HG03354 (cell line): ENCODE measurements around the gene B4GALT2.

ENCODE experiments used
- ATAC-seq: cut with Tn5 transposase; IDR thresholded peaks from one replicate; pipeline ENCODE4 v1.9.1; 2021; ENCODE audit warnings: mild to moderate bottlenecking; ENCODE audit not compliant: unreplicated experiment, poor library complexity, severe bottlenecking

B4GALT2 gene

GRCh38 chr1:43965316-43965715, 13.7 kb upstream of the B4GALT2 start:
- no peak for ATAC-seq

GRCh38 chr1:43968348-43968948, 10.6 kb upstream of the B4GALT2 start:
- no peak for ATAC-seq

- no peak for ATAC-seq
Observed at GRCh38 chr1:43969416-43969745, 9.6 kb upstream of the B4GALT2 start.

DNA sequence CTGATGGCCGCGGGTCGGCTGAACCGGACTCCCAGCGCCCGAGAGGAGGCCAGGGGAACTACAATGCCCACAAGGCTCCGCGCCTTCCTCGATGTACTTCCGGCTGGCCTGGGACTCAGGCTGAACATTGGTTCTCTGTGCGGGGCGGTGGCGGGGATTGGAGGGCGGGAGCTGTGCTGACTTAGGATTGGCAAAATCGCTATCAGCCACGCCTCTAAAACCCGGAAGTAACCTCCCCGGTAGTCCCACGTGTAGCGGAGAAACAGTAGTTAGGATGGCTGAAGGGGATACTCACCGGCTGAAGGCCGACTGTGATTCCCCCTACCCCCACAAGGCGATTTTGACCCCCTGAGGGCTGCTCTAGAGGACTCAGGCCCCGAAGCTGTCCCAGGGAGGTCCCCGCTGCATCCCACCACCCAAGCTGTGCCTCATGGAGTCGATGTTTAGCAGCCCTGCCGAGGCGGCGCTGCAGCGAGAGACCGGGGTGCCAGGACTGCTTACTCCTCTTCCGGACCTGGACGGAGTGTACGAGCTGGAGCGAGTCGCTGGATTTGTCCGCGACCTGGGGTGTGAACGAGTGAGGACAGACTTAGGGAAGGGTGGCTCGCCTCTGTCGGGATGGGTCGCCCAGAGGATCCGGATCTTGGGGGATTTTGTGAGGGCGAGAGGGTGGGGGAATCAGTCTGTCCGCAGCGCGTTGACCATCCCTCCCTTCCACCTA, 9.1 kb upstream of the B4GALT2 start, which contains the start of gene DPH2:
Gene DPH2, plus strand, starts transcription at position 265 of the 721 bp plus-strand sequence. Its CDS starts 166 bp downstream, at position 431.
- peak; percentile 85 for ATAC-seq

DNA sequence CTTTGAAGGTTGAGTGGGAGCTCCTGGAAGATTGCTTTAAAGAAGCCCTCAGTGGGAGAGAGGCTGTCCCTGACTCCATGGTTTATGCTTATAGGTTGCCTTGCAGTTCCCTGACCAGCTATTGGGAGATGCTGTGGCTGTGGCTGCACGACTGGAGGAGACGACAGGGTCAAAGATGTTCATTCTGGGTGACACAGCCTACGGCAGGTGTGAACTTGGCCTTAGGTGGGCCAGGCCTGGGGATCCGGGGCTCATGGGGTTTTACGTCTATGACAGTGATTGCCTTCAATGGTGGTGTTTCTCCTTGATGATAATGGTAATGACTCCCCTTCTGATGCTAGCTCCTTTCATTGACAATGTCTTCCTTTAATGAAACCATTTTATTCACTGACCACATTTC, 8.5 kb upstream of the B4GALT2 start:
- ATAC-seq, result no peak

- ATAC-seq, result no peak
Observed at GRCh38 chr1:43970911-43971310, 8.1 kb upstream of the B4GALT2 start.

DNA sequence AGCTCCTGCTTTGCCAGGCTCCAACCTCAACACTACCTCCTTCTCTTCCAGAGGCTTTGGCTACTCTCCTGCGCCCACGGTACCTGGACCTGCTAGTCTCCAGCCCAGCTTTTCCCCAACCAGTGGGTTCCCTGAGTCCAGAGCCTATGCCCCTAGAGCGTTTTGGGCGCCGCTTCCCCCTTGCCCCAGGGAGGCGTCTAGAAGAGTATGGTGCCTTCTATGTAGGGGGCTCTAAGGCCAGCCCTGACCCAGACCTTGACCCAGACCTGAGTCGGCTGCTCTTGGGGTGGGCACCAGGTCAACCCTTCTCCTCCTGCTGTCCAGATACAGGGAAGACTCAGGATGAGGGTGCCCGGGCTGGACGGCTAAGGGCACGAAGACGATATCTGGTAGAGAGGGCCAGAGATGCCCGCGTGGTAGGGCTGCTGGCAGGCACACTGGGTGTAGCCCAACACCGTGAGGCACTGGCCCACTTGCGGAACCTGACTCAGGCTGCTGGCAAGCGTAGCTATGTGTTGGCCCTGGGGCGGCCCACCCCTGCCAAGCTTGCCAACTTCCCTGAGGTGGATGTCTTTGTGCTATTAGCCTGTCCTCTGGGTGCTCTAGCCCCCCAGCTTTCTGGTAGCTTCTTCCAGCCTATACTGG, 7.6 kb upstream of the B4GALT2 start:
- no peak for ATAC-seq

DNA sequence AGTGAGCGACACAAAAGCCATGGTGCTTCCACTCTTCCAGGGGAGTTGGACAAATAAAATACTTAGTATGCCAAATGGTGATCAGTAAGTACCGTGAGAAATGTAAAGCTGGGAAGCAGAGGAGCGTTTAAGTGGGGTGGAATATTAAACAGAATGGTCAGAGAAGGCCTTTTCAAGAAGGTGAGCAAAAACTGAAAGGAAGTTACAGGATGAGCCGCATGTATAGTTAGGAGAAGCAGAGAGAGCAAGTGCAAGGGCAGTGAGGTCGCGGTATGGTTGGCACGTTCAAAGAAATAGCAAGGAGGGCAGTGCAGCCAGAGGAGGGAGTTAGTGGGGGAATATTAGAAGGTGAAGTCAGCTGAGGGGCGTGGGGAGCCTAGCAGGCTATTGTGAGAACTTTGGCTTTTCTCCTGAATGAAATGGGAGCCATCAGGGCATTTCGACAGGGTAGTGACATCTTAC, 5.0 kb upstream of the B4GALT2 start:
- ATAC-seq, result no peak

DNA sequence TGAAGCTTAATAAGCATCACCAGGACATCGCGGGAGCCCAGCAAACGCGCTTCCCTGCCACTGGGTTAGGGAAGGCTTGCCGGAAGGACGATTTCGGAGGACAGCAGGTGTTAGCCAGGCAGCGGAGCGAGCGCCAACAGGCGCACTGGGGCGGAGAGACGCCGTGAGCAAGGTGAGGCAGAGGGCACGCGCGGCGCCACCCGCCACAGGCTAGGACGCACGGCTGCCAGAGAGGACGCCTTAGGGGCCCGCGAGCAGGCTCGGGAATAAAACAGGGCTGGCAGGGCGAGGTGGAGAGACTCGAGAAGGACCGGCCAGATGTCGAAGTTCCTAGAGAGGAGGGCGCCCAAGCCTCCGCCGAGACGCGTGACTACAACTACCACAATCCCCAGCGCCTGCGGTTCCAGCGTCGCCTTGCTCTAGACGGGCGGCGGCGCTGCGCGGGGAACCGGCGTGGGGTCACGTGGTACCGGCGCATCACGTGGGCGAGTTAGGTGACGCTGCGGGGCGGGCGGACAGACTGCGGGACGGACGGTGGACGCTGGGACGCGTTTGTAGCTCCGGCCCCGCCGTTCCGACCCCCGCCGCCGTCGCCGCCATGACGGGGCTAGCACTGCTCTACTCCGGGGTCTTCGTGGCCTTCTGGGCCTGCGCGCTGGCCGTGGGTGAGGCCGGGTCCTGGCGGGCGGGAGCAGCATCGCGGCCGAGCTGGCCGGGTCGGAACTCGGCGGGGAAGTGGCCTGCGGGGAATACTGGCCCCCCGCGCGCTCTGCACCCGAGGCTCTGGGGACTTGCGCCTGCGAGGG, 4.4 kb upstream of the B4GALT2 start, which contains the start of gene ATP6V0B:
Gene ATP6V0B, plus strand, starts transcription at position 518 of the 806 bp plus-strand sequence. Its CDS starts 81 bp downstream, at position 599.
- peak; percentile 69 for ATAC-seq

GRCh38 chr1:43975249-43975961, 3.6 kb upstream of the B4GALT2 start:
- ATAC-seq, result no peak

DNA sequence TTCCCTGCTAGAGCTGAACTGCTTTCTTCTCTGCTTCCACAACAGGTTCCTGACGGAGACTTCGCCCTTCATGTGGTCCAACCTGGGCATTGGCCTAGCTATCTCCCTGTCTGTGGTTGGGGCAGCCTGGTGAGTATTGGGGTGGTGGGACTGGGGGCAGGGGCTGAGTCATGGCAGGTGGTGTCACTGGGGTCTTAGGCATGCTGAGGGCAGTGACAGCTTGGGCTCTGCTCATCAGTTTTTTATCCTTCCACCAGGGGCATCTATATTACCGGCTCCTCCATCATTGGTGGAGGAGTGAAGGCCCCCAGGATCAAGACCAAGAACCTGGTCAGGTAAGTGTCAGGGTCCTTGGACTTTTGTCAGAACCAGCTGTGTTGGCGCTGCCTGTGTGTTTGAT, 3.0 kb upstream of the B4GALT2 start:
- ATAC-seq, result no peak

- no peak for ATAC-seq
Observed at GRCh38 chr1:43976890-43977289, 2.1 kb upstream of the B4GALT2 start.

- ATAC-seq, result no peak
Observed at GRCh38 chr1:43977376-43978263, 1.4 kb upstream of the B4GALT2 start.

- no peak for ATAC-seq
Observed at GRCh38 chr1:43978264-43978550, 803 bp upstream of the B4GALT2 start.

- no peak for ATAC-seq
Observed at GRCh38 chr1:43979261-43979527, 184 bp downstream of the B4GALT2 start.

- ATAC-seq, result peak; percentile 30
Observed at GRCh38 chr1:43979528-43980254, 681 bp downstream of the B4GALT2 start.

DNA sequence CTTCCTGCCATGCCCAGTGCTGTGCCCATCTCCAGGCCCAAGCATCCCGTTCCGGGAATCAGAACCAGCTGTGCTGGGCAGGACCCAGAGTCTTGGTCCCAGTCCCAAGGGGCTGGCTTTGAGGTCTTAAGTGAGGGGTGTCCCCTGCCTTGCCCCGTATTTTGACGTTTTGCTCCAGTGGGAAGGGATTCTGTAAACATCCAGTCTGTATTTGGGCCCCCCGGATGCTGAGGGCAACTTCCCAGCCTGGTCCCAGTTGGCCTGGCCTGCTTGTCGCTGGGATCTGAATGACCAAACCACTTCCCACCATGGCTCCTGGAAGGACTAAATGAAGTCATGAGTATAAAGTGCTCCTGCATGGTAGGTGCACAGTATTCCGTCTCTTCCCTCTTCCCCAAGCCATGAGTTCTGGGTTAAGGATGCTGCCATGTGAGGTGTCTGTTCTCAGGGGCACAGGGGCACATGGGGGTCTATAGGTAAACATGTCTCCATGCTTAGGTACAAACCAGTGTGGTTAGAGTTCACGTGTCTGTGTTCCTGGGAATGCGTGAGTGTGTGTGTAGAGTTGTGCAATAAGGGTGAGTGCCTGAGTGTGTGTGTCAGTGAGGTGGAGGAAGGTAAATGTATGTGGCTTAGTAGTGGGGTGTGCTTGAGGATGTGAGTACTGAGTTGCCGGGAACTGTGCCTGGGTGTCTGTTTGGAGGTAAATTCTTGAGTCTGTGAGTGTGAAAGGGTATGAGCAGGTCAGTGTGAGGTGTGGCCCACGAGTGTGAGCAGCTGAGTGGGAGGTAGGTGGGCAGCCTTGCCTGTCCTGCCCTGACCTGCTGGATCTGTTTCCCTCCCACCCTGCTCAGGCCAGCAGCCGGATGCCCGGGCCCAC, 1.5 kb downstream of the B4GALT2 start:
- no peak for ATAC-seq

- ATAC-seq, result no peak
Observed at GRCh38 chr1:43981135-43981491, 2.1 kb downstream of the B4GALT2 start.
